T-helper 1 cell treated with Interleukin-12 subunit alpha and Interleukin-12 subunit beta and Interleukin-4 antibody, amounts not matched to agents 30 μg/mL and 1 μg/mL, for 36 hours (primary cell): Measurements from ENCODE around the gene TTC12.

Source experiments
- H3K27ac Mint-ChIP-seq: one replicate; pipeline ENCODE4 v1.8.0; 2021; ENCODE audit warnings: mild to moderate bottlenecking, mixed read lengths
- H3K27me3 Mint-ChIP-seq: one replicate; pipeline ENCODE4 v1.8.0; 2021; ENCODE audit warnings: low read depth, mixed read lengths
- H3K36me3 Mint-ChIP-seq: one replicate; pipeline ENCODE4 v1.8.0; 2021; ENCODE audit warnings: low read depth, mixed read lengths
- H3K4me1 Mint-ChIP-seq: one replicate; pipeline ENCODE4 v1.8.0; 2021; ENCODE audit warnings: low read depth, mixed read lengths
- H3K4me3 Mint-ChIP-seq: one replicate; pipeline ENCODE4 v1.8.0; 2021; ENCODE audit warnings: mild to moderate bottlenecking, moderate library complexity, mixed read lengths
- H3K9me3 Mint-ChIP-seq: one replicate; pipeline ENCODE4 v1.8.0; 2021; ENCODE audit warnings: mixed read lengths

TTC12 gene

GRCh38 chr11:113363996-113364641, 49.7 kb downstream of the TTC12 start:
- no peaks in the 10 kb centered on the region for H3K36me3 Mint-ChIP-seq
- H3K27me3 Mint-ChIP-seq: no peaks in the 10 kb centered on the region
- no peak overlapping the region for H3K27ac Mint-ChIP-seq
- H3K9me3 Mint-ChIP-seq: no peaks in the 10 kb centered on the region
- H3K4me1 Mint-ChIP-seq: no peaks in the 10 kb centered on the region
- no peak overlapping the region for H3K4me3 Mint-ChIP-seq

- Mint-ChIP-seq H3K36me3 (no peaks in the 10 kb centered on the region), H3K27ac (no peak overlapping the region), H3K4me3 (no peak overlapping the region), H3K4me1 (no peaks in the 10 kb centered on the region), H3K27me3 (no peaks in the 10 kb centered on the region), H3K9me3 (no peaks in the 10 kb centered on the region)
These were observed 51.5 kb downstream of the TTC12 start for GRCh38 chr11:113365895-113366294.

GRCh38 chr11:113369411-113369810, 55.0 kb downstream of the TTC12 start:
- Mint-ChIP-seq H3K4me3 (no peak overlapping the region), H3K27me3 (no peaks in the 10 kb centered on the region), H3K9me3 (no peaks in the 10 kb centered on the region), H3K27ac (no peak overlapping the region), H3K36me3 (no peaks in the 10 kb centered on the region), H3K4me1 (no peaks in the 10 kb centered on the region)

DNA sequence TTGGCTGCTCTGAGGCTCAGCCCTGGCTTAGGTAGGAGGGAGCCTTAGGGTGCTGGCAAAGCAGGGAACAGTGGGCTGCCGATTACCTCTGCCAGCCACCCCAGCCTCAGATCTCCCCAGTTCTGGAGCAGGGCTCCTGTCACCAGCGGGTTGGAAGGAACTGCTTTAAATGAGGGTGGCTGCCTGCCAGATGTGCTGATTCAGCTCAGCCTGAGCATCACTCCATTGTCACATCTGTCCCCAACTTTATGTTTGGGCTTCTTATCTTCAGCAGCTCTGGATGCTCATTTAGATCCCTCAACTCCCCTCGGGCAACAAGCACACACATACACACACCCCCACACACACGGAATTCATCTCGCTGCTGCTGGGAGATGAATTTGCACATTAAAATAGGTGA, 56.3 kb downstream of the TTC12 start:
- Mint-ChIP-seq H3K4me3 (no peak overlapping the region), H3K27me3 (no peaks in the 10 kb centered on the region), H3K4me1 (no peaks in the 10 kb centered on the region), H3K9me3 (no peaks in the 10 kb centered on the region), H3K36me3 (no peaks in the 10 kb centered on the region), H3K27ac (no peak overlapping the region)

GRCh38 chr11:113372309-113372708, 57.9 kb downstream of the TTC12 start:
- Mint-ChIP-seq H3K27ac (no peak overlapping the region), H3K9me3 (no peaks in the 10 kb centered on the region), H3K4me3 (no peak overlapping the region), H3K36me3 (no peaks in the 10 kb centered on the region), H3K4me1 (no peaks in the 10 kb centered on the region), H3K27me3 (no peaks in the 10 kb centered on the region)

DNA sequence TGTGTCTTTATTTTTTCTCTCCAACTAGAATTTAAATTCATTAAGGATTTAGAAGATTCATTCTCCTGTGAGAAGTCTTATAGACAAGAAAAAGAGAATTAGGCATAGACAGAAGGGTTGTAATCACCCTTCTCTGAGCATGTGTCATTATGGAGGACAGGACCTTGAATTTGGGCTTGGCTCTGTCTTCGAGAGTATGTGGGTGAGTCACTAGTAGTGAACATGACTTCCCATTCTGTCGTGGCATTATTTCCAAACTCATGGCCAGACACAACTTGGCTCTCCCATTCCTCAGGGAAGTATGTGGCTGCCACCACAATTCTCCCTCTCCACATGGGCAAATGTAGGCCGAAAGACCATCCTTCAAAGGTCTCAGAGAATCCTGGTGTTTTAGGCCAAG, 58.9 kb downstream of the TTC12 start:
- no peak overlapping the region for H3K27ac Mint-ChIP-seq
- no peak overlapping the region for H3K4me3 Mint-ChIP-seq
- H3K4me1 Mint-ChIP-seq: no peaks in the 10 kb centered on the region
- no peaks in the 10 kb centered on the region for H3K27me3 Mint-ChIP-seq
- no peaks in the 10 kb centered on the region for H3K36me3 Mint-ChIP-seq
- H3K9me3 Mint-ChIP-seq: no peaks in the 10 kb centered on the region

DNA sequence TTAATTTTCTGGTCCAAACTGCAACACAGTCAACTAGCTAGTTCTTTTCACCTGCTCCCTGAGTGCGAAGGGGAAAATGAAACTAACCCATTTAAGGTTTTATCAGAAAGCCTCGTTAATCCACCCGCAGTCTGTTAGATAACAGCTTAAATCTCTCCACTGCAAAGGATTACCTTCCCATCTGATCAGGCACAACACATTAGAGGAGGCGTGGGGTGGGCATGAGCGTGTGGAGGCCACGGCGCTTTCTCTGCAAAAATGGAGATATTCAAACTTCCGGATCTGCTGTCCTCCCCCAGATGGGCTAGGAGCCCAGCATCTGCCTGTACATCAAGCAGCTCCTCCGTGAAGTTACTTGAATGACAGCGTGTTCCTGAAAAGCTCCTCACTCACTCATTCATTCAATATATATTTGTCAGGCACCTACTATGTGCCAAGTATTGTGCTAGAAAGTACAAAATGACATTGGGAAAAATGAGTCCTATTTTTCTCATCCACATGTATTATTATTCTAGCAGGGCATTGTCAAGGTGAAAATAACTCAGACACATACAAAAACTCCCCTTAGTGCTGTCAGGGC, 59.7 kb downstream of the TTC12 start:
- H3K36me3 Mint-ChIP-seq: no peaks in the 10 kb centered on the region
- no peaks in the 10 kb centered on the region for H3K27me3 Mint-ChIP-seq
- H3K4me3 Mint-ChIP-seq: no peak overlapping the region
- H3K9me3 Mint-ChIP-seq: no peaks in the 10 kb centered on the region
- H3K27ac Mint-ChIP-seq: no peak overlapping the region
- no peaks in the 10 kb centered on the region for H3K4me1 Mint-ChIP-seq

DNA sequence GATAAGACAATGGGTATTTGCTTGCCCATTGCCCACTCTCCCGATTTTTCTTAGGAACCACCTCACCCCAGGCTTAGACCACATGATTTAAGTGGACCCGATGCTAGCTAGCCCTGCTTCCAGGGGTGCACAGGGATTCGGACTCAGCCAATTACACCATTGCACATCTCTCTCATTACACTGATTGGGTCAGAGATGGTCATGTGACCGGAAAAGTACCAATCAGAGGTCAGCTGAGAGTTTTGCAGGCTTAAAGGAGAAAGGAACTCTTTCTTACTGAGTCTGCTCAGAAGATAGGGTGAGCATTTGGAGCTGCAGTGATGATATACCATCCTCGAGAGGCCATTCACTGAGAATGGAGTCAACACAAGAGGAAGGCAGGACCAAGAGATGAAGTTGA, 61.0 kb downstream of the TTC12 start:
- Mint-ChIP-seq H3K4me3 (no peak overlapping the region), H3K9me3 (no peaks in the 10 kb centered on the region), H3K36me3 (no peaks in the 10 kb centered on the region), H3K27me3 (no peaks in the 10 kb centered on the region), H3K4me1 (no peaks in the 10 kb centered on the region), H3K27ac (no peak overlapping the region)

GRCh38 chr11:113376156-113376555, 61.8 kb downstream of the TTC12 start:
- no peaks in the 10 kb centered on the region for H3K4me1 Mint-ChIP-seq
- no peaks in the 10 kb centered on the region for H3K27me3 Mint-ChIP-seq
- no peak overlapping the region for H3K4me3 Mint-ChIP-seq
- no peaks in the 10 kb centered on the region for H3K36me3 Mint-ChIP-seq
- H3K27ac Mint-ChIP-seq: no peak overlapping the region
- no peaks in the 10 kb centered on the region for H3K9me3 Mint-ChIP-seq

DNA sequence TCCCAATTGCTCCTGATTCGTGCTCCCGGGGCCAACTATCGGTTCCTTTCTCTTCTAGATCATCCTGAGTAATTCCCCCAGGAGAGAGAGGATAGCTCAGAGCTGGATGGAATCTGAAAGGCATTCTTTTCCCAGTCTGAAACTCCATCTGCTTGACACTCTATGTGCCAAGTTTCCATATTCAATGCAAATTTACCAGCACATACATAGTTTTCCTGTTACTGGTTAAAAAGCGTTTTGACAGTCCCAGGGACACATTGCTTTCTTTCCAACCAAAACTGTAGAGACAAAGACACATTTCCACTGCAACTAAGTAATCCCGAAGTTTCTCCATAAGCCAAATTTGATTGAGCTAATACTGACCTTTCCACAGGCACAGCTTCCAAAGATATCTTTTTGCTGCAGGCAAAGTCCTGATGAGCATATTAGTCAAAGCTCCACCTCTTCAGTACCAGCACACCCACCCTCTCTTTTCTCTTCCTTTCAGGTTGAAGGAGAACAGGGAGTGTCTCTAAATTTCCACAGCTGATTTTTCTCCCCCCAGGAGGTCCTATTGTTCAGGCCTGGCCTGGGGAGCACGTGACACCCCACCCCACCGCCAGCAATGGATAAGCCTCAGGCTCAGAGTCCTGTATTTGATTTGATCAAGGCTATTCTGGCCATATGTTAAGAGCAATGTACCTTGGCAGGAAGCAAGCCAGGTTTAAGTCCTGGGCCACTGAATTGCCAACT, 63.5 kb downstream of the TTC12 start:
- Mint-ChIP-seq H3K36me3 (no peaks in the 10 kb centered on the region), H3K27ac (no peak overlapping the region)

GRCh38 chr11:113378692-113379091, 64.3 kb downstream of the TTC12 start:
- H3K27me3 Mint-ChIP-seq: no peaks in the 10 kb centered on the region
- no peaks in the 10 kb centered on the region for H3K9me3 Mint-ChIP-seq
- no peaks in the 10 kb centered on the region for H3K36me3 Mint-ChIP-seq
- H3K4me1 Mint-ChIP-seq: no peaks in the 10 kb centered on the region
- no peak overlapping the region for H3K27ac Mint-ChIP-seq
- no peak overlapping the region for H3K4me3 Mint-ChIP-seq

More for the DNA sequence above, 63.5 kb downstream of the TTC12 start:
- Mint-ChIP-seq H3K4me1 (no peaks in the 10 kb centered on the region), H3K4me3 (no peak overlapping the region), H3K9me3 (no peaks in the 10 kb centered on the region), H3K27me3 (no peaks in the 10 kb centered on the region)

DNA sequence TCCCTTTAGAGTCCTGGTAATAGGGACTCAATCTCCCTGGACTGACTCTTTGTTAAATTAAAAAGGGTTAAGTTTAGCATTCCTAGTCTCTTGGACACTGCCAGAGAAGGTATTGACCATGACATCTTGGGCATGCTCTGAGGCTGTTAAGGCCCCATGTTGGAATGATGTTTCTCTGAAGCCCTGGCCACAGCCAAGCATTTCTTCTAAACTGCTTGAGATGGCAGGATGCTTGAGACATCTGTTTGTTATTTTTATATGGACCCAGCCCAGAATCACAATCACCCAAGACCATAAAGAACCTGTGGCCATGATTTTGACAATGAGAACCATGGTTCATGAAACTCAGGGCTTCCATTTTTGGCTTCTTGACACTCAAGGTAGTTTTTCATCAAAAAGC, 67.7 kb downstream of the TTC12 start:
- H3K36me3 Mint-ChIP-seq: no peaks in the 10 kb centered on the region
- H3K9me3 Mint-ChIP-seq: no peaks in the 10 kb centered on the region
- H3K4me3 Mint-ChIP-seq: no peak overlapping the region
- H3K27ac Mint-ChIP-seq: no peak overlapping the region
- no peaks in the 10 kb centered on the region for H3K4me1 Mint-ChIP-seq
- H3K27me3 Mint-ChIP-seq: peaks cover 10% of the 10 kb centered on the region

GRCh38 chr11:113384551-113384950, 70.2 kb downstream of the TTC12 start:
- peaks cover 13% of the 10 kb centered on the region for H3K27me3 Mint-ChIP-seq

GRCh38 chr11:113385749-113386148, 71.4 kb downstream of the TTC12 start:
- no peaks in the 10 kb centered on the region for H3K4me1 Mint-ChIP-seq
- no peaks in the 10 kb centered on the region for H3K9me3 Mint-ChIP-seq
- no peaks in the 10 kb centered on the region for H3K36me3 Mint-ChIP-seq
- no peak overlapping the region for H3K4me3 Mint-ChIP-seq
- H3K27ac Mint-ChIP-seq: no peak overlapping the region
- peaks cover 13% of the 10 kb centered on the region for H3K27me3 Mint-ChIP-seq

More at GRCh38 chr11:113384551-113384950, 70.2 kb downstream of the TTC12 start:
- no peaks in the 10 kb centered on the region for H3K36me3 Mint-ChIP-seq
- H3K4me3 Mint-ChIP-seq: no peak overlapping the region
- H3K9me3 Mint-ChIP-seq: no peaks in the 10 kb centered on the region
- no peak overlapping the region for H3K27ac Mint-ChIP-seq
- no peaks in the 10 kb centered on the region for H3K4me1 Mint-ChIP-seq

DNA sequence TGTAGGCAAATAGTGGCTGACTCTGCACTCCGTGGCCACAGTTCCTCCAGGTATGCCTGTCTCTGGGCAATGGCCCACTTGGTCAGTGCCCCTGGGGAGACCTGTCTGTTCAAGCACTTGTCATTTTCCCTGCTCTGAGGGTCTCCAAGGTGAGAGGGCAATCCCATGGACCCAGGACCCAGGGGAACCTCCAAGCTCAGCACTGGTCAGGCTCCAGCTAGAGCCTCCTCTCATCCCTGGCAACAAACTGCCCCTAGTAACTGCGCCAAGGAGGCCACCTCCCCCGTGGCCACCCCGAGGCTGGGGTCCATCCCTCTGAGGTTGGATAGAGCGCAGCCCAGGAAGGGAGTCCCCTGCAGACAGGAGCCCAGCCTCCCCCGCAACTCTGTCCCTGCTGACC, 72.5 kb downstream of the TTC12 start:
- Mint-ChIP-seq H3K27ac (no peak overlapping the region), H3K36me3 (no peaks in the 10 kb centered on the region), H3K9me3 (no peaks in the 10 kb centered on the region), H3K4me1 (no peaks in the 10 kb centered on the region), H3K4me3 (no peak overlapping the region), H3K27me3 (peaks cover 13% of the 10 kb centered on the region)
